ENCODE data around the gene ARID1B.

The ARID1B gene

GRCh38 chr6:156774863-156775405 is 2.2 kb upstream of the ARID1B start:
- peak; percentile 42 for DNase-seq

- DNase-seq = no peak
Observed at GRCh38 chr6:156775717-156776116, 1.5 kb upstream of the ARID1B start.

GRCh38 chr6:156776470-156776839 is 723 bp upstream of the ARID1B start:
- DNase-seq = no peak

- DNase-seq = peak; percentile 53
Observed at GRCh38 chr6:156777577-156778453, 637 bp downstream of the ARID1B start.

- DNase-seq = no peak
Observed at GRCh38 chr6:156778454-156779205, 1.5 kb downstream of the ARID1B start.

- no peak for DNase-seq
Observed at GRCh38 chr6:156779206-156780094, 2.3 kb downstream of the ARID1B start.

- DNase-seq = peak; percentile 81
Observed at GRCh38 chr6:156780102-156780641, 3.0 kb downstream of the ARID1B start.

GRCh38 chr6:156780962-156781853 is 4.0 kb downstream of the ARID1B start:
- DNase-seq = no peak

GRCh38 chr6:156781861-156782631 is 4.9 kb downstream of the ARID1B start:
- no peak for DNase-seq

- no peak for DNase-seq
Observed at GRCh38 chr6:156782691-156783320, 5.6 kb downstream of the ARID1B start.

GRCh38 chr6:156783958-156784357 is 6.8 kb downstream of the ARID1B start:
- DNase-seq = no peak

GRCh38 chr6:156786652-156787051 is 9.5 kb downstream of the ARID1B start:
- DNase-seq = no peak

GRCh38 chr6:156787569-156788492 is 10.7 kb downstream of the ARID1B start:
- no peak for DNase-seq

- no peak for DNase-seq
Observed at GRCh38 chr6:156789081-156789943, 12.1 kb downstream of the ARID1B start.

GRCh38 chr6:156790711-156791319 is 13.6 kb downstream of the ARID1B start:
- DNase-seq = no peak

GRCh38 chr6:156791320-156791850 is 14.2 kb downstream of the ARID1B start:
- peak; percentile 89 for DNase-seq

- no peak for DNase-seq
Observed at GRCh38 chr6:156793200-156793599, 16.0 kb downstream of the ARID1B start.

Data from DMS 273 treated with DMSO at 0.1 percent for 48 hours (cell line).